ENCODE data around the gene PKN3.

Gene PKN3

GRCh38 chr9:128723352-128723865 lies 21.1 kb downstream of the PKN3 start:
- TF ChIP-seq POLR2AphosphoS5 (IDR thresholded peaks at IDR 0.05; ENCODE audit: low read depth, low read length) (no peak), SIN3A (IDR thresholded peaks at IDR 0.05; ENCODE audit: borderline replicate concordance, insufficient read depth, low read length) (no peak), TAF1 (IDR thresholded peaks at IDR 0.05; ENCODE audit: borderline replicate concordance, insufficient read depth, low read length) (no peak), FOXP2 (optimal IDR thresholded peaks at IDR 0.05; ENCODE audit: borderline replicate concordance, extremely low read depth, extremely low read length, insufficient read depth) (no peak)
- TF ChIP-seq, protein P1, sequence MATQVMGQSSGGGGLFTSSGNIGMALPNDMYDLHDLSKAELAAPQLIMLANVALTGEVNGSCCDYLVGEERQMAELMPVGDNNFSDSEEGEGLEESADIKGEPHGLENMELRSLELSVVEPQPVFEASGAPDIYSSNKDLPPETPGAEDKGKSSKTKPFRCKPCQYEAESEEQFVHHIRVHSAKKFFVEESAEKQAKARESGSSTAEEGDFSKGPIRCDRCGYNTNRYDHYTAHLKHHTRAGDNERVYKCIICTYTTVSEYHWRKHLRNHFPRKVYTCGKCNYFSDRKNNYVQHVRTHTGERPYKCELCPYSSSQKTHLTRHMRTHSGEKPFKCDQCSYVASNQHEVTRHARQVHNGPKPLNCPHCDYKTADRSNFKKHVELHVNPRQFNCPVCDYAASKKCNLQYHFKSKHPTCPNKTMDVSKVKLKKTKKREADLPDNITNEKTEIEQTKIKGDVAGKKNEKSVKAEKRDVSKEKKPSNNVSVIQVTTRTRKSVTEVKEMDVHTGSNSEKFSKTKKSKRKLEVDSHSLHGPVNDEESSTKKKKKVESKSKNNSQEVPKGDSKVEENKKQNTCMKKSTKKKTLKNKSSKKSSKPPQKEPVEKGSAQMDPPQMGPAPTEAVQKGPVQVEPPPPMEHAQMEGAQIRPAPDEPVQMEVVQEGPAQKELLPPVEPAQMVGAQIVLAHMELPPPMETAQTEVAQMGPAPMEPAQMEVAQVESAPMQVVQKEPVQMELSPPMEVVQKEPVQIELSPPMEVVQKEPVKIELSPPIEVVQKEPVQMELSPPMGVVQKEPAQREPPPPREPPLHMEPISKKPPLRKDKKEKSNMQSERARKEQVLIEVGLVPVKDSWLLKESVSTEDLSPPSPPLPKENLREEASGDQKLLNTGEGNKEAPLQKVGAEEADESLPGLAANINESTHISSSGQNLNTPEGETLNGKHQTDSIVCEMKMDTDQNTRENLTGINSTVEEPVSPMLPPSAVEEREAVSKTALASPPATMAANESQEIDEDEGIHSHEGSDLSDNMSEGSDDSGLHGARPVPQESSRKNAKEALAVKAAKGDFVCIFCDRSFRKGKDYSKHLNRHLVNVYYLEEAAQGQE (IDR thresholded peaks at IDR 0.05; ENCODE audit: insufficient read depth in 1 of 2, low read depth in 2 of 2, low read length in 2 of 2): no peak

- TF ChIP-seq TAF1 (IDR thresholded peaks at IDR 0.05; ENCODE audit: borderline replicate concordance, insufficient read depth, low read length) (peak; percentile 70; the same call in 1 of the 2 replicates), SIN3A (IDR thresholded peaks at IDR 0.05; ENCODE audit: borderline replicate concordance, insufficient read depth, low read length) (no peak), FOXP2 (optimal IDR thresholded peaks at IDR 0.05; ENCODE audit: borderline replicate concordance, extremely low read depth, extremely low read length, insufficient read depth) (no peak), POLR2AphosphoS5 (IDR thresholded peaks at IDR 0.05; ENCODE audit: low read depth, low read length) (peak; percentile 74)
- TF ChIP-seq, protein P1 (IDR thresholded peaks at IDR 0.05; ENCODE audit: insufficient read depth in 1 of 2, low read depth in 2 of 2, low read length in 2 of 2): no peak
These were observed 21.8 kb downstream of the PKN3 start, which contains the start of gene ZDHHC12 for GRCh38 chr9:128723866-128724743. TSS of gene ZDHHC12 (minus strand) at chr9:128724127. CDS start at chr9:128724093, 34 bp downstream.

GRCh38 chr9:128724744-128725211 lies 22.5 kb downstream of the PKN3 start:
- TF ChIP-seq TAF1 (IDR thresholded peaks at IDR 0.05; ENCODE audit: borderline replicate concordance, insufficient read depth, low read length) (no peak), FOXP2 (optimal IDR thresholded peaks at IDR 0.05; ENCODE audit: borderline replicate concordance, extremely low read depth, extremely low read length, insufficient read depth) (no peak), SIN3A (IDR thresholded peaks at IDR 0.05; ENCODE audit: borderline replicate concordance, insufficient read depth, low read length) (no peak), POLR2AphosphoS5 (IDR thresholded peaks at IDR 0.05; ENCODE audit: low read depth, low read length) (no peak)
- TF ChIP-seq, protein P1 (IDR thresholded peaks at IDR 0.05; ENCODE audit: insufficient read depth in 1 of 2, low read depth in 2 of 2, low read length in 2 of 2): no peak

DNA sequence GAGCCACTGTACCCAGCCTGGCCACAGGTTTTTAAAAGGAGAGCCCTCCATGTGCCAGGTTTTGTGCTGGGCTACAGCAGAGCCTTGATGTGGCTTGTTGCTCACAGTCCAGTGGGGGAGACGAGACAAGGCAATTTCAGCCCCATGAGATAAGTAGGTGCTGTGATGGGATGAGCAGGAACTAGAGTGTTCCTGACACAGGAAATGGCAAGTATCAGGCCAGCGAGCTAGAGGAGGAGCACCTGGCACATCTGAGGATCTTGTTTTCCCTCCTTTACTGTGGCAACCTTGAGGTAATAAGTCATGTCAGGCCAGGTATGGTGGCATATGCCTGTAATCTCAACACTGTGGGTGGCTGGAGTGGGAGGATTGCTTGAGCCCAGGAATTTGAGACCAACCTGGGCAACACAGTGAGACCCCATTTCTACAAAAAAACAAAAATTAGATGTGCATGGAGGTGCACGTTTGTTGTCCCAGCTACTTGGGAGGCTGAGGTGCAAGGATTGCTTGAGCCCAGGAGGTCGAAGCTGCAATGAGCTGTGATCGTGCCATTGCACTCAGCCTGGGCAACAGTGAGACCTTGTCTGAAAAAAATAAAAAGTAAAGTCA lies 25.4 kb downstream of the PKN3 start:
- no peak for TF ChIP-seq FOXP2 (optimal IDR thresholded peaks at IDR 0.05; ENCODE audit: borderline replicate concordance, extremely low read depth, extremely low read length, insufficient read depth)
- no peak for TF ChIP-seq TAF1 (IDR thresholded peaks at IDR 0.05; ENCODE audit: borderline replicate concordance, insufficient read depth, low read length)
- TF ChIP-seq, protein P1 (IDR thresholded peaks at IDR 0.05; ENCODE audit: insufficient read depth in 1 of 2, low read depth in 2 of 2, low read length in 2 of 2): no peak
- no peak for TF ChIP-seq POLR2AphosphoS5 (IDR thresholded peaks at IDR 0.05; ENCODE audit: low read depth, low read length)
- TF ChIP-seq SIN3A (IDR thresholded peaks at IDR 0.05; ENCODE audit: borderline replicate concordance, insufficient read depth, low read length): no peak
